HG02610 (cell line): ENCODE results near the gene ZNF79.

Source experiments
- ATAC-seq: cut with Tn5 transposase; IDR thresholded peaks from one replicate; pipeline ENCODE4 v1.9.1; 2021; ENCODE audit warnings: mild to moderate bottlenecking, moderate library complexity; ENCODE audit not compliant: unreplicated experiment

The ZNF79 gene

DNA sequence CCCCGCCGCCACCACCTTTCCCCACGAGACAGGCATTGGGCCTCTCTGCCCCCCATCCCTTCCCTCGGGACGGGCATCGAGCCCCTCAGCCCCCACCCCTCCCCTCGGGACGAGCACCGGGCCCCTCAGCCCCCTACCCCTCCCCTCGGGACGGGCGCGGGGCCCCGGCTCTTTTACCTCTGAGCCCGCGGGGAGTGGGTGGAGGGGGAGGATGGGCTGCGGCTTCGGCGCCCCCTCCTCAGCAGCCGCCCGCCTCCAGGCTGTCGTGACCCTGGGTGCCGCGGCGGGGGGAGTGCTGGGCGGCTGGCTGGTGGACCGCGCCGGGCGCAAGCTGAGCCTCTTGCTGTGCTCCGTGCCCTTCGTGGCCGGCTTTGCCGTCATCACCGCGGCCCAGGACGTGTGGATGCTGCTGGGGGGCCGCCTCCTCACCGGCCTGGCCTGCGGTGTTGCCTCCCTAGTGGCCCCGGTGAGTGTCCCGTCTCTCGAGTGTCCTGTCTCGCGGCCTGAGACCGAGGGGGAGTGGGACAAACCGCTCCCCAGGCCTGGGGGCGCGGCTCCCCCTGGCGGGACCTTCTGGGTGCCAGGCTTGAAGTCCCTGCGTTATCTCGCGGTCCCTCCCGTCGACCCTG, 26.4 kb upstream of the ZNF79 start:
- no peak for ATAC-seq

DNA sequence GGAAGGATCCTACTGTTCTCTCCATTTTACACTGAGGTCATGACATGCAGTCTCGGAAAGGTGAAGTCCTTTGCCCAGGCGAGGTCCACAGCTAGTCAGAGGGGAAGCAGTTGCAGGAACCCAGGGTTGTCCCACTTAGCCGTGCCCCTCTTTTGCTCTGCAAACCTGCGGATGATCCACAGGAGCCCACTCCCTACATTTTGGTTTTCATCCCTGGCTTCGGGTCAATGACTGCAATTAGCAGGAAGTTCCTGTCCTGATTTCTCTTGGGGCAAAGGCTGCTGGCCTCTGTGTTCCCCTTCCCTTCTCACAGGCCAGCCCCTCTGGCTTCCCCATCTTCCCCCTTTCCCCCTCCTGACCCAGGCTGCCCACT, 25.9 kb upstream of the ZNF79 start:
- no peak for ATAC-seq

DNA sequence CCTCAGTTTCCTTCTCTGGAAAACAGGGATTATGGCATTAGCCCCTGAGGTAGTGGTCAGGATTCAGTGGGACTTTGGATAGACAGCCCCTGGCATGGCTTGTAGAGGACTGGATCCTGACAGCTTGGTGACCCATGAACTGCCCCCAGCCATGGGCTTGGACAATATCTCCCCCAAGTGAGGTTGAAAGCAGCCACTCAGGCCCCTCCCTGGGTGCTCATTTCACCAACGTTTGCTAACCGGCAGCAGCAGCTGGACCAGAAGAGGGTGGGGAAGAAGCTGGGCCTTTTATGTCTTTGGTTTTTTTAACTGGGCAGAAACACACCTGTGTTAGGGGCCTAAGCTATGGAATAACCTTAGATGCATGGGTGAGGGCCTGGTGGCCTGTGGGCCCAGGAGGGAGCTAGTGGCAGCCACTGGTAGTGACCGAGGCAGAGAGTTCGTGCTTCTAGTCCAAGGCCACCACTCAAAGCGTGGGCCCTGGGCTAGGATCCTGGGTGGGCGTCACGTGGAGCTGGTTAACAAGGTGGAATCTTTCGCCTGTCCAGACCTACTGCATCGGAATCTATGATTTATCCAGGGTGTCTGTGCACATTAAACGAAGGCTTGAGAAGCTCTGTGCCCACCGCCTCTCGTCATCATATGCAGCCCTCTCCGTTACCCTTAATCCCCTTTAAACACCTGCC, 25.3 kb upstream of the ZNF79 start:
- ATAC-seq = no peak

DNA sequence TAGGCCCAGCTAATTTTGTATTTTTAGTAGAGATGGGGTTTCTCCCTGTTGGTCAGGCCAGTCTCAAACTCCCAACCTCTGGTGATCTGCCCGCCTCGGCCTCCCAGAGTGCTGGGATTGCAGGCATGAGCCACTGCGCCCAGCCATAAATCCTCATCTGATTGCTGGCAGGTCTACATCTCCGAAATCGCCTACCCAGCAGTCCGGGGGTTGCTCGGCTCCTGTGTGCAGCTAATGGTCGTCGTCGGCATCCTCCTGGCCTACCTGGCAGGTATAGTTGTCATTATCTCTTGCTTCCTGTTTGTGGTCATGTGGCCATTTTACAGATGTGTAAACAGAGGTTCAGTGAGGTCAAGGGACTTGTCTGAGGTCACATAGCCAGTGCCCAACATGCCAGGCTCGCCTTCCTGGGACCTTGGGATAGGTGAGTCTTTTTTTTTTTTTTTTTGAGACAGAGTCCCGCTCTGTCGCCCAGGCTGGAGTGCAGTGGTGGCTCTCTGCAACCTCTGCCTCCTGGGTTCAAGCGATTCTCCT, 24.4 kb upstream of the ZNF79 start:
- no peak for ATAC-seq

DNA sequence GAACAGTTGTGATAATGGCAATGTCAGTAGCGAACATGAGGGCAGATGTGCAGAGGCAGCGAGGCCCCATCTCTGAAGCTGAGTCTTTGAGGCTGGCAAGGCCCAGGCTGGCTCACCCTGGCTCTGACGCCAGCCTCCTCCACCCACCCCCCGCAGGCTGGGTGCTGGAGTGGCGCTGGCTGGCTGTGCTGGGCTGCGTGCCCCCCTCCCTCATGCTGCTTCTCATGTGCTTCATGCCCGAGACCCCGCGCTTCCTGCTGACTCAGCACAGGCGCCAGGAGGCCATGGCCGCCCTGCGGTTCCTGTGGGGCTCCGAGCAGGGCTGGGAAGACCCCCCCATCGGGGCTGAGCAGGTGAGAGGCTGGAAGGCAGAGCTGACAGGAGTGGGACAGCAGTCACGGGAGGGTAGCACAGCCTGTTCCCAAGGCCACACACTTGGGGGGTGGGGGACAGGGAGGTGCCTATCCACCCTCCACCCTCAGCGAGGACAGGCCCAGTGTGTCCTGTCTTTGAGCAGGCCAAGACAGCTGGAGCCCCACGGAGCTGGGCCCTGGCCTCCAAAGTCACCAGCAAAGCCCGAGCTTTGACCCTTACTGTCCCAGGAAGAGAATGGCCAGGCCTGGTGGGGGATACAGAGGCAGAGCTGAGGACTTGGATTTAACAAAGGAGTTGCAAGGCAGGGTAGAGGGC, 21.6 kb upstream of the ZNF79 start:
- ATAC-seq = no peak

DNA sequence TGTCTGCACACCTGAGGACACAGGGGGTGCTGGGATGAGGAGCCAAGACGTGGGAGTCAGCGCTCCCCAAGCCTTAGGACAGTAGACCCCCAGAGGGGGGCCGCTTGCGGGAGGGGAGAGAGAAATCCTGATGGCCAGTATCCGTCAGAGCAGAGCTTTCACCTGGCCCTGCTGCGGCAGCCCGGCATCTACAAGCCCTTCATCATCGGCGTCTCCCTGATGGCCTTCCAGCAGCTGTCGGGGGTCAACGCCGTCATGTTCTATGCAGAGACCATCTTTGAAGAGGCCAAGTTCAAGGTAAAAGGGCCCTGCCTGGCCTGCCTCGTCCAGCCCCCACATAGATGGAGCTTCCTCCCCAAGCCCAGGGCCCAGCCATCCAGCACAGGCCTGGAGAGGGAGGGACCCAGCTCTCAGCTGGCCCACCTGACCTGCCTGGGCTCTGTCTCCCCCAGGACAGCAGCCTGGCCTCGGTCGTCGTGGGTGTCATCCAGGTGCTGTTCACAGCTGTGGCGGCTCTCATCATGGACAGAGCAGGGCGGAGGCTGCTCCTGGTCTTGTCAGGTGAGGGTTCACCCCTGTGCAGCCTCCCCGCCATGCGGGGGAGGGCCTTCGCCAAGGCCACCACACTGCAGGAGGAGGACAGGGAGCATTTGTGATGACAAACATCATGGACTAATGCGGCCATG, 20.5 kb upstream of the ZNF79 start:
- no peak for ATAC-seq

DNA sequence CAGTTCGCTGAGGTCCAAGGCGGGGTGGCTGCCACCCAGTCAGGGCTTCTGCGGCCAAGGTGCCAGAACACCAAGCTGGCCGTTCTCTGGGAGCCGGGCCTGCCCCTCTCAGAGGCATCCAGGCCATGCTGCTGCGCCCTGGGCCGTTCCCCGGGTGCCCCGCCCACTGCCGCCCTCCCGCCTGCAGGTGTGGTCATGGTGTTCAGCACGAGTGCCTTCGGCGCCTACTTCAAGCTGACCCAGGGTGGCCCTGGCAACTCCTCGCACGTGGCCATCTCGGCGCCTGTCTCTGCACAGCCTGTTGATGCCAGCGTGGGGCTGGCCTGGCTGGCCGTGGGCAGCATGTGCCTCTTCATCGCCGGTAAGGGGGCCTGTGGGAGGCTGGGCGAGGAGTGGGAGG, 19.6 kb upstream of the ZNF79 start:
- no peak for ATAC-seq

DNA sequence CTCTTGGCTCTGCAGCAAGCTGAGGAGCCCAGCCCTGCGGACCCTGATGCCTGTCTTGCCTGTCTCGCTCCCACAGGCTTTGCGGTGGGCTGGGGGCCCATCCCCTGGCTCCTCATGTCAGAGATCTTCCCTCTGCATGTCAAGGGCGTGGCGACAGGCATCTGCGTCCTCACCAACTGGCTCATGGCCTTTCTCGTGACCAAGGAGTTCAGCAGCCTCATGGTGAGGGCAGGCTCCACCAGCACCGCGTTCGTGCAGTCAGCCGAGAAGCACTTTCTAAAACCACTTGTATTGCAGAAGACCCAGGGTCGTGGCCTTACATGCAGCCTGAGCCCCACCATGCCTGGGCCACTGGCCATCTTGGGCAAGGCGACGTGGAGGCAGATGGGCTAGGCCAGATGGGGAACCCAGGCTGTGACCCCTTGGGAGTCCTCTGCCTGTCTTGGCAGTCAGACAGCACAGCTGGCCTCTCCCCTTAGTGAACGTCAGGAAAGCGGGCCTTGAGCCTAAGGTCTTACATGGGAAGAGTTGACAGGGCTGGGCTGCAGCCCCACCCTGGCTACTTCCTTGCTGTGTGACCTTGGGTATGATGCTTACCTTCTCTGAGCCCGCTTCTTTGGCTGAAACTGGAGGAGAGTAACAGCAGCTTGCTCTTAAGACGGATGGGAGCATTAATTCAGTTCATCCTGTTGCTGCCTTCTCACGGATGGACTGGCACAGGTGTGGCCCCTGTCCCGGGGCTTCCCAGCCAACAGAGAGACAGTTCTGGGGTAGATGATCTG, 18.6 kb upstream of the ZNF79 start:
- no peak for ATAC-seq

DNA sequence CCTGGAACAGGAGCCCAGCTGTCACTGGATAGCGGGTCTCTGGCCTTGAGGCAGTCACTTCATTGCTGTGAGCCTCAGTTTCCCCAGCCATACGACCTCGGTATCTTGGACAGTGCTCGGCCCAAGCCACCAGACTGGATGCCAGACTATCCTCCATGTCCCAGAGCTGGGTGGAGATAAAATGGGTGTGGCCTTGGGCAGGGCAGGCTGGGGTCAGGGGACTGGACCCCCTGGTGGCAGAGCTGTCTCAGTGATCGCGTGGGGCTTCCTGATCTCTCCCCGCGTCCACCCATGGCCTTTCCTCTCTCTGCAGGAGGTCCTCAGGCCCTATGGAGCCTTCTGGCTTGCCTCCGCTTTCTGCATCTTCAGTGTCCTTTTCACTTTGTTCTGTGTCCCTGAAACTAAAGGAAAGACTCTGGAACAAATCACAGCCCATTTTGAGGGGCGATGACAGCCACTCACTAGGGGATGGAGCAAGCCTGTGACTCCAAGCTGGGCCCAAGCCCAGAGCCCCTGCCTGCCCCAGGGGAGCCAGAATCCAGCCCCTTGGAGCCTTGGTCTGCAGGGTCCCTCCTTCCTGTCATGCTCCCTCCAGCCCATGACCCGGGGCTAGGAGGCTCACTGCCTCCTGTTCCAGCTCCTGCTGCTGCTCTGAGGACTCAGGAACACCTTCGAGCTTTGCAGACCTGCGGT, 17.2 kb upstream of the ZNF79 start:
- no peak for ATAC-seq

DNA sequence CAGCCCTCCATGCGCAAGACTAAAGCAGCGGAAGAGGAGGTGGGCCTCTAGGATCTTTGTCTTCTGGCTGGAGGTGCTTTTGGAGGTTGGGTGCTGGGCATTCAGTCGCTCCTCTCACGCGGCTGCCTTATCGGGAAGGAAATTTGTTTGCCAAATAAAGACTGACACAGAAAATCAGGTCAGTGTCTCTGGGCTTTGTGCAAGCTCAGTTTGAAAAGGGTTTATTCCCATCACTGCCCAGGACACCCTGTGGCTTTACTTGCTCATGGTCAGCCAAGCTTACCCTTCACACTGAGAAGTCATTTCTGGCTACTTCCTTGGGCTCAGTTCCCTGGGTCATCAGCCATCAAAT, 16.7 kb upstream of the ZNF79 start:
- no peak for ATAC-seq

DNA sequence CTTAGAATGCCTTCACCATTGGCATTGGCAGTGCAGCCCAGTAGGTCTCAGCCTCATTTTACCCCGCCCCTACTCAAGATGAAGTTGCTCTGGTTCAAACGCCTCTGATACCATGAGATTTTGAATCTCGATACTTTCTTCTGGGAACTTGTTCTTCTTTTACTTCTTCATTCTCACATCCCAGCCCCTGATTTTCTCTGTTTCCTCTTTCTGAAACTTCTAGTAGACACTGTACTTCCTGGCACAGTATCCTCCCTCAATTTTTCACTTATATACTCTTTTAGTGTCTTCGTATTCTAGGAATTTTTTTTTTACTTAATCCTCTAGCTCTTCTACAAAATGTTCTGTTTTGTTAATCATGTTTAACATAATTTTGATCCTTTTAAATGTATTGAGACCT, 13.1 kb upstream of the ZNF79 start:
- ATAC-seq = no peak

DNA sequence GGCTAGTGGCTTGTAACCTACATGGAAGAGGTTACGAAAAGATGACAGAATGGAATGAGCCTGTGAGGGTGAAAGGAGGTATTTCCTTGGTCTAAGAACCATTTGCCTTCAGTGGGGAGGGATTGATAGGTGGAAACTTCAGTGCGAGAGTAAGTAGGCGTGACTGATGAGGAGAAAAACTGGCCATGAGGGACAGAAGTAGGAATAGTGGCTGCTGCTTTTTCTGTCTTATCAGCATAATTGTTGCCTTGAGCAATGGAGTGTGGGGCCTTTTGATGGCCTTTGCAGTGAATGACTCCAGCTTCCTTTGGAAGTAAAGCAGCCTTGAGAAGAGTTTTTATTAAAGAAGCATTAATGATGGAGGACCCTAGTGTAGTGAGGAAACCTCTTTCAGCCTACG, 9.0 kb upstream of the ZNF79 start:
- ATAC-seq = no peak

DNA sequence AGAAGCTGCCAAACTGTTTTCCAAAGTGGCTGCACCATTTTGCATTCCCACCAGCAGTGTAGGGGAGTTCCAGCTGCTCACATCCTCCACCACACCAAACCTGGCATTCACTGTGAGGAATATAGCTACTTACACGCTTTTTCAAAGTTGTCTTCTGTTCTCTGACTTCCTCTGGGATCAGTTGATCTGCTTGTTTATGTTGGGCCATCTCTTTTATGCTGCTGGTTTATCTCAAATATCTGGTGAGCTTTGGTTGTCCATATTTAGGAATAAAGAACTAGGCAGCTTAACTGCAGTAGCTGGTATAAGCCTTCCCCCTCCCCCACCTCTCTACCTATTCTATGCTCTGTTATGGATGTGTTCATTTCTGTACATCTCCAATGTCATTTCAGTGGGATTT, 8.5 kb upstream of the ZNF79 start:
- no peak for ATAC-seq

DNA sequence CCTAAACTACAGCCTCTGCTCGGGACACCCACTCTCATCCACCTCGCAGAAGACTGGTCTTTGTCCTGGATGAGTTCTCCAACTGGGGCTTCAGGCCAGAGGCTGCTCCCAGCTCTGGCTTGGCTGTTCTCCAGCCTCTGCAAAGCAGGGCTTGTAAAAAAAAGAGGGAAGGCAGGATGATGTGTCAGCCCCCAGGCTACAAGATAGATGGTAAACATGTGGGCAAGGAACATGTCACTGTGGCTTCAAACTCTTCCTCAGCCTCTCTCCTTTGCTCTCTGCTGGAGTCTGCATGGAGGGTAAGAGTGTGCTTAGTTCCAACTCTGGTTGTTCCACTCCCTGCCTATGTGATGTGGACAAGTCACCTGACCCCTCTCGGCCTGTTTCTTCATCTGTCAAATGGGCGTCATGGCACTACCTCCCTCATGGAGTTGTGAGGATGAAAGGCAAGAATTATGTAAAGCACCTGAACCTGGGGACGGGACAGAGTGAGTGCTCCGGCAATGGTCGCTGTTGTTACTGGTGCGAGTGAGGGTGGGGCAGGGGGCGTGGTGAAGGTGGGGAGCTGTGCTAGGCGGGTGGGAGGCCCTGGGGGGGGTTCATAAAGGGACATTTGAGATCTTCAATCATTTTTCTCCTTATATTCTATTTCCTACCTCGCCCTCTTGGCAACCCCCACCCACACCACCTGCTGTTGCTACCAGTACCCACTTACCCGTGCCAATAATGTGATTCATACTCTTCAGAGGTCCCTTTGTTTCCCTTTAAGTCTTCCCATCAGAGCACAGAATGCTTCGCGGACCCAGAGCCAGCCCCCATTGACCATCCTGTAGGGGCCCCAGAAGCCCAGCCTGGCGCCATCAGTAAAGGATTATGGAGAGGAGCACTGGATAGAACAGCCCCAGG, 6.8 kb upstream of the ZNF79 start:
- ATAC-seq = no peak

DNA sequence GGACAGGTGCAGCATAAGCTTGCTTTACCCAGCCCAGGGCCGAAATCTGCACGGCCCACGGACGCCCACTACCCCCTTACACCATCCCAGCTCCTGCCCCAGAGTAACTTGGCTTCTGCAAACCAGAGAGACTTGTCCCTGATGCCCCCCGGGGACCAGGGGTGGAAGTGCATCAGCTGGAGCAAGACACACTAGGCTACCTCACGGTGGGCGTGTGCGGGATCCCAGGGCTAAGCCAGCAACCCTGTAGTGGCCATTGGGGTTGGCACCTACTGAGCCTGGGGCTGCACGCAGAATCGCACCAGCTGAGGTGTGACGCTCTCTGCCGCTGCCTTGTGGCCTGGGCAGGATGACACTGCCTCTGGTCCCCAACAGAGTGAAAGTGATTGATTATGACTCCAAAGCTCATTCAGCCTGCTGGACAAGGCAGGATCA, 6.1 kb upstream of the ZNF79 start:
- ATAC-seq = no peak

DNA sequence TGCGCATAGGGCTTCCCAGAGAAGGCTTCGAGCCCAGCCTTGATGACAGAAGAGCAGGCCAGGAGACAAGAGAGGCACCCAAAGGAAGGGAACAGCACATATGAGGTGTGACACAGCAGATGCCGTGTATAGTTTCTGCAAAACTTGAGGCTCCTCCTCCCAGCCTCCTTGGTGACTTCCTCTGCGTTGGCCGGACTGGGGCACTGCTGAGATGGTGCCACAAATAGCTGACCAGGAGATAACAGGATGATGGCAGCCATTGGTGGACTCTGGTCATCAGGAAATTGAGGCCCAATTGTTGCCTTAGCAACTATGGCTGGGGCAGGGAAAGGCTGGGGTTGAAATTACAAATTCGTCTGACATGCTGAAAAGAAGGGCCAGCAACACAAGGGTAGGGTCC, 4.8 kb upstream of the ZNF79 start:
- no peak for ATAC-seq

DNA sequence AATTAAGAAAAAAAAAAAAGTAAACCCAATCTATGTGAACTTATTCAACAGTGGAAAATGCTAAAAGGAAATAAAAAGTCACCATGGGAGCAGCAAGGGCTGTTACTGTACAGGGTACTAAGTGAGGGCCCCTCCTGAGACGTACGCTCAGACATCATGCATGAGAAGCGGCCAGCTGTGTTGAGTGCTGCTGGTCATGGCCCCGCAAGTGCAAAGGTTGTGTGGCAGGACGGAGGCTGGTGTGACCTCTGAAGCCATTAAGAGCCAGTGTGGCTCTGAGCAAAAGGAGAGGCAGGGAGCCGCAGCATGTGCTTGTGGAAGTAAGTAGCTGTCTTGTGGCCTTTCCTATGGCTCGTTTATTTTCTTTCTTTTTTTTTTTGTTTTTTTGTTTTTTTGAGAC, 3.1 kb upstream of the ZNF79 start:
- no peak for ATAC-seq

DNA sequence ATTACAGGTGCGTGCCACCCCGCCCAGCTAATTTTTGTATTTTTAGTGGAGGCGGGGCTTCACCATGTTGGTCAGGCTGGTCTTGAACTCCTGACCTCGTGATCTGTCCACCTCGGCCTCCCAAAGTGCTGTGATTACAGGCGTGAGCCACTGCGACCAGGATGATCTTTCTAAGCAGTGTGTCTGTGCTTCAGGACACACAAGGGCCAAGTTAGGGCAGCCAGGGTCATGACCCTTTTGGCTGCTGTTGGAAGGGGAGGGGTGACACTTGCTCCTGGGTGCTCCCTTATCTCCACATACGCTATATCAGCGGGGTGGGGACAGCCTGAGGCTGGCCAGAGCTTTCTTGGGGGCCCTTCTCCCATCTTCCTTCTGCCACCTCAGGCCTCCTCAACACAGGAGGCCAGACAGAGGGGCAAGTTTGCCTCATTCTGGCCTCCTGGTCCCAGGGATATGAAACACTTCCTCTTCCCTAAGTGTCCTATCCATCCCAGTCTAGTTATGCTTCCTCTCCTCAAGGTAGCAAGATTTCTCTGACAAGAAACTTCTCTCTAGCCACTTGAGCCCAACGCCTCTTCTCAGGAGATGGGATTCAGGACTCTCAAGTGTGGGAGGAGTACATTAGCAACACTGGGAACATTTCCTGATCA, 1.9 kb upstream of the ZNF79 start:
- ATAC-seq = no peak

DNA sequence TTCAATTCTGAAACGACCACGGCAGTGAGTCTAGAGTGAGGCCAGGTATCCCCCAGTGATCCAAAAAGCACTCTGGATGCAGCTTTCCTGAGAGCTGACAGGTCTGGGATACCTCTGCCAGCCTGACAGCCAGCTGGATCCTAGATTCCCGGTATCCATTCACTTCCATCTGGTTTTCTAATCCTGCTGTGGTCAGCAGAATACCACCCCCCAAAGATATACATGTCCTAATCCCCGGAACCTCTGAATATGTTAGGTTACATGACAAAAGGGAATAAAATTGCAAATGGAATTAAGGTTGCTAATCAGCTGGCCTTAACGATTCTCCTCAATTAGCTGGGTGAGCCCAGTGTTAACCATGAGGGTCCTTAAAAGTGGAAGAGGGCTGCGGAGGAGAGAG, 1.4 kb upstream of the ZNF79 start:
- ATAC-seq = no peak
